Suprapubic skin (tissue), 4 donors: ENCODE results near the gene CTNNA2. TPM values are rescaled to one million over a fixed set of nuclear protein-coding genes. Genes with fewer than 3 reads are reported as not detected.
A peak's percentile ranks its signal among the peaks of the same experiment; 100 is the strongest.

Experiments used
- DNase-seq, 2 donors: peaks; one replicate each; pipeline ENCODE4 v3.0.0-alpha.2; 2019; ENCODE audit warnings: low spot score in 2 of 2
- H3K27ac ChIP-seq: fragments of 200-600 bp; sonication (generic); one replicate; pipeline ENCODE4 v1.5.1; 2019
- H3K27me3 ChIP-seq: fragments of 200-600 bp; sonication (generic); one replicate; pipeline ENCODE4 v1.5.1; 2019
- H3K36me3 ChIP-seq: fragments of 200-600 bp; sonication (generic); one replicate; pipeline ENCODE4 v1.5.1; 2019
- H3K4me1 ChIP-seq: fragments of 200-600 bp; sonication (generic); one replicate; pipeline ENCODE4 v1.5.1; 2019
- H3K4me3 ChIP-seq: fragments of 200-600 bp; sonication (generic); one replicate; pipeline ENCODE4 v1.5.1; 2019; ENCODE audit warnings: mild to moderate bottlenecking
- H3K9me3 ChIP-seq: fragments of 200-600 bp; sonication (generic); one replicate; pipeline ENCODE4 v1.5.1; 2019
- CTCF ChIP-seq, 2 donors: fragments of 200-600 bp in 1 of 2; fragments of 450-650 bp in 1 of 2; sonication (generic) in 1 of 2; IDR thresholded peaks; one replicate each; pipeline ENCODE4 v1.5.1; 2016 to 2019; ENCODE audit warnings: antibody characterized with exemption in 2 of 2, mild to moderate bottlenecking in 1 of 2, moderate library complexity in 1 of 2
- EP300 ChIP-seq: sonication (generic); formaldehyde crosslinking; IDR thresholded peaks from one replicate; pipeline ENCODE4 v1.6.1; 2017; ENCODE audit warnings: antibody characterized with exemption
- POLR2A ChIP-seq, 2 donors: fragments of 450-650 bp; IDR thresholded peaks; one replicate each; pipeline ENCODE4 v1.6.1; 2017; ENCODE audit warnings: antibody characterized with exemption in 2 of 2, mild to moderate bottlenecking in 2 of 2, moderate library complexity in 2 of 2
- POLR2AphosphoS5 ChIP-seq, 3 donors: sonication (generic); formaldehyde crosslinking; IDR thresholded peaks; one replicate each; pipeline ENCODE4 v1.6.1; 2017; ENCODE audit warnings: antibody characterized with exemption in 3 of 3
- WGBS: methylation state at CpG from one replicate; pipeline ENCODE4 v1.1.5; 2018; 5-methylcytosine and 5-hydroxymethylcytosine counted together
- total RNA-seq, 4 donors: library from RNA; depleted of rRNA; stranded (reverse); fragments of >200 nt; gene quantifications; one replicate each; pipeline ENCODE4 v1.1.0, GENCODE V29; 2016

The CTNNA2 gene
- total RNA-seq, 4 donors from 2014 or later = 0.15 to 0.21 TPM; not detected in 2

- peak overlapping the region; percentile 9 for H3K4me3 ChIP-seq
- peaks cover 46% of the 10 kb centered on the region for H3K27me3 ChIP-seq
- no peaks in the 10 kb centered on the region for H3K36me3 ChIP-seq
- peaks cover 18% of the 10 kb centered on the region for H3K4me1 ChIP-seq
- DNase-seq = no peak
- TF ChIP-seq EP300 (no peak), CTCF (IDR thresholded peaks at IDR 0.05) (no peak), POLR2A (IDR thresholded peaks at IDR 0.05) (no peak)
- no peak overlapping the region for H3K27ac ChIP-seq
- no peaks in the 10 kb centered on the region for H3K9me3 ChIP-seq
- 6% methylated on average over 21 of the region's 64 CpGs for WGBS
Observed at GRCh38 chr2:80303006-80303908, 790.4 kb downstream of the CTNNA2 start.

GRCh38 chr2:80303909-80304837 lies 791.3 kb downstream of the CTNNA2 start, which contains the start of gene LRRTM1:
LRRTM1 (minus strand) TSS chr2:80304752; CDS start chr2:80303819, 933 bp downstream.
- TF ChIP-seq POLR2A (IDR thresholded peaks at IDR 0.05) (no peak), EP300 (no peak), CTCF (IDR thresholded peaks at IDR 0.05) (no peak), POLR2AphosphoS5 (IDR thresholded peaks at IDR 0.05) (no peak)
- no peaks in the 10 kb centered on the region for H3K9me3 ChIP-seq
- H3K4me3 ChIP-seq = peak within 1 kb of the TSS; percentile 34
- no peaks in the 10 kb centered on the region for H3K36me3 ChIP-seq
- H3K27me3 ChIP-seq = peaks cover 46% of the 10 kb centered on the region
- WGBS = 1% methylated on average over 22 of the region's 64 CpGs
- no peak within 1 kb of the TSS for H3K27ac ChIP-seq
- no peak for DNase-seq
- H3K4me1 ChIP-seq = peaks cover 18% of the 10 kb centered on the region

- Histone ChIP-seq H3K27ac (no peak overlapping the region), H3K36me3 (no peaks in the 10 kb centered on the region), H3K9me3 (no peaks in the 10 kb centered on the region), H3K4me1 (no peaks in the 10 kb centered on the region), H3K4me3 (no peak overlapping the region), H3K27me3 (no peaks in the 10 kb centered on the region)
- no peak for TF ChIP-seq POLR2A (IDR thresholded peaks at IDR 0.05)
- no peak for TF ChIP-seq POLR2AphosphoS5 (IDR thresholded peaks at IDR 0.05)
- no peak for TF ChIP-seq CTCF (IDR thresholded peaks at IDR 0.05)
- TF ChIP-seq EP300 = no peak
- no peak for DNase-seq
- 30% methylated on average over 3 of the region's 3 CpGs for WGBS
Observed at GRCh38 chr2:80311304-80311703, 798.5 kb downstream of the CTNNA2 start.

- WGBS = 91% methylated on average over 5 of the region's 5 CpGs
- H3K27me3 ChIP-seq = no peaks in the 10 kb centered on the region
Observed at GRCh38 chr2:80312282-80312839, 799.5 kb downstream of the CTNNA2 start.

More at GRCh38 chr2:80312282-80312839, 799.5 kb downstream of the CTNNA2 start:
- no peak overlapping the region for H3K27ac ChIP-seq
- H3K36me3 ChIP-seq = no peaks in the 10 kb centered on the region
- TF ChIP-seq EP300 (no peak), POLR2A (IDR thresholded peaks at IDR 0.05) (no peak), CTCF (IDR thresholded peaks at IDR 0.05) (no peak), POLR2AphosphoS5 (IDR thresholded peaks at IDR 0.05) (no peak)
- H3K4me3 ChIP-seq = no peak overlapping the region
- no peaks in the 10 kb centered on the region for H3K4me1 ChIP-seq
- H3K9me3 ChIP-seq = no peaks in the 10 kb centered on the region
- DNase-seq = no peak
